Stomach smooth muscle (tissue), 2 donors: ENCODE data around the gene CD276.

Experiments
- H3K27ac ChIP-seq: one replicate; pipeline ENCODE4 v1.7.0; 2013; ENCODE audit warnings: mild to moderate bottlenecking, low read length, inconsistent platforms
- H3K27me3 ChIP-seq, 2 donors: one replicate each; pipeline ENCODE4 v1.7.0; 2013; ENCODE audit warnings: low read length in 2 of 2; ENCODE audit not compliant: insufficient read depth in 2 of 2, control insufficient read depth in 1 of 2
- H3K36me3 ChIP-seq, 2 donors: one replicate each; pipeline ENCODE4 v1.7.0; 2013; ENCODE audit warnings: low read length in 2 of 2; ENCODE audit not compliant: control insufficient read depth in 2 of 2, insufficient read depth in 2 of 2
- H3K4me1 ChIP-seq: one replicate; pipeline ENCODE4 v1.7.0; 2013; ENCODE audit warnings: low read length; ENCODE audit not compliant: control insufficient read depth, insufficient read depth
- H3K4me3 ChIP-seq, 2 donors: one replicate each; pipeline ENCODE4 v1.7.0; 2013; ENCODE audit warnings: low read length in 2 of 2
- H3K9ac ChIP-seq, 2 donors: one replicate each; pipeline ENCODE4 v1.7.0; 2013; ENCODE audit warnings: low read length in 2 of 2, mild to moderate bottlenecking in 1 of 2
- H3K9me3 ChIP-seq, 2 donors: one replicate each; pipeline ENCODE4 v1.7.0; 2013; ENCODE audit warnings: low read length in 2 of 2; ENCODE audit not compliant: control insufficient read depth in 2 of 2
- donor health status: healthy.
- donor health status: Pancreatic carcinoma.

The CD276 gene

DNA sequence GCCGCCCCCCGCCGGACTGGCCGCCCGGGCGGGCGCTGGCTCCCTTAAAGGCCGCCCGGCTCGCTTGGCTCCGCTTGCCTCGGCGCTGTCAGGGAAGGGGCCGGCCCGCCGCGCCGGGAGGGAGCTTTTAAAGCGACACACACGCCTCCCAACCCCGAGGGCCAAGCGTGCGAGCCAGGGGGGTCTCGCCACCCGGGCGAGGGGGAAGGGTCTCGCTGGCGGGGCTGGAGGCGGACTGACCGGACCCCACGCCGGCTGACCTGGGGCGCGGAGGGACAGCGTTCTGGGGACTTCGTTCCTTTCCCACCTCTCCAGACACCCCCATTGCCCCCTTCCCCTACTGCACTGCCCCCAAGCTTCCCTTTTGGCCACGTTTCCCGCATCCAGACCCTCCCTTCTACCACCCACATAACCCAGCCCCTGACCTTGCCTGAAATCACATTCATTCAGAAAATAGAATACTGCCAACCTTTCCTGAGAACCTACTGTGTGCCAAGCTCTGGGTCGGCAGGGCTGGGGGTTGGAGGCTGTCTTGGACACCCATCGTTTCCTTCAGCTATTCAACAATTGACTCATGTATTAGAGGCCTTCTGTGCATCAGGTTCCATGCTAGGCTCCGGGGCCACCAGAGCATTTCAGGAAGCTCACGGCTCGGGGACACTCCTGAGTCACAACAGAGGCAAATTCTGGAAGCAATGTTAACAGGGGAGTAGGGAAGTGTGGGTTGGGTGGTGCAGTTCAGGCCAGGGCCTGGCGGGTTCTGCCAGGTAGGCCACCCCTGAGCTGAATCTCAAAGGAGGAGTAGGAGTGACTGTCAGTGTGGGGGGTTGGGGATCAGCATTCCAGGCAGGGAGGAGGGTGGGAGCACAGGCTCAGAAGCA, 69.3 kb downstream of the CD276 start, which contains the start of gene INSYN1:
TSS of gene INSYN1 (minus strand) at position 102 of the 881 bp plus-strand sequence. CDS start 2,221 bp downstream, outside the sequence.
- Histone ChIP-seq H3K27me3 (peaks cover 2 to 4% of the 10 kb centered on the region in 2 donors), H3K4me1 (peaks cover 21% of the 10 kb centered on the region), H3K36me3 (no peaks in the 10 kb centered on the region), H3K4me3 (peak within 1 kb of the TSS; percentile 58 to 77), H3K9ac (peak within 1 kb of the TSS; percentile 29 to 58), H3K27ac (no peak within 1 kb of the TSS), H3K9me3 (no peaks in the 10 kb centered on the region)

DNA sequence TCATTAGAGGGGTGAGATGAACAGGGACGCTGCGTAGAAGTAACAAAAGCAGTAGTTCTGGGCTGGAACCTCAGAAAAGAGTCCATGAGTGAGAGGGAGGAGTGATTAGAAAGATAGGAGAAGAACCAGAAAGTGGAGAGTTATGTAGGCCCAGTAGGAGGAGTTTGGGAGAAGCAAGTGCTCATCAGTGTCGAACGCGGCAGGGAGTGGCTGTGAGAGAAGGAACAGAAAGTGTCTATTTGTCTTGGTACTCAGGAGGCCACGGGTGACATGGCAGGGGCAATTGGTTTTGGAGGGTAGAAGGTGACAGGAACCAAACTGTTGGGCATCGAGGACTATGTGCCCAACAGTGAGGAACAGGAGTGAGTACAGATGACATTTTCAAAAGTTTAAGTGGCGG, 70.3 kb downstream of the CD276 start:
- Histone ChIP-seq H3K9ac (no peak overlapping the region), H3K9me3 (no peaks in the 10 kb centered on the region), H3K4me3 (no peak overlapping the region), H3K36me3 (no peaks in the 10 kb centered on the region), H3K27ac (no peak overlapping the region), H3K27me3 (peaks cover 2 to 4% of the 10 kb centered on the region in 2 donors), H3K4me1 (peaks cover 21% of the 10 kb centered on the region)

DNA sequence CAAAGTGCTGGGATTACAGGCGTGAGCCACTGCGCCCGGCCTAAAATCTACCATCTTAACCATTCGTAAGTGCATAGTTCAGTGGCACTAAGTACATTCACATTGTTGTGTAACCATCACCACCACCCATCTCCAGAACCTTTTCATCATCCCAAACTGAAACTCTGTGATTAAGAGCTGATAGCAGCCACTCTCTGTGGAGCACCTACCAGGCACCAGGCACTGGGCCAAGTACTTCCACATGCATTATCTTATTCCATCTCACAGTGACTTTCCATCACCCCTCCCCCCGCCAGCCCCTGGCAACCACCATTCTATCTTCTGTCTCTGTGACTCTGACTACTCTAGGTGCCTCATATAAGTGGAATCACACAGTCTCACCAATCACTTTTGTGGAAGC, 71.3 kb downstream of the CD276 start:
- H3K4me3 ChIP-seq, result no peak overlapping the region

DNA sequence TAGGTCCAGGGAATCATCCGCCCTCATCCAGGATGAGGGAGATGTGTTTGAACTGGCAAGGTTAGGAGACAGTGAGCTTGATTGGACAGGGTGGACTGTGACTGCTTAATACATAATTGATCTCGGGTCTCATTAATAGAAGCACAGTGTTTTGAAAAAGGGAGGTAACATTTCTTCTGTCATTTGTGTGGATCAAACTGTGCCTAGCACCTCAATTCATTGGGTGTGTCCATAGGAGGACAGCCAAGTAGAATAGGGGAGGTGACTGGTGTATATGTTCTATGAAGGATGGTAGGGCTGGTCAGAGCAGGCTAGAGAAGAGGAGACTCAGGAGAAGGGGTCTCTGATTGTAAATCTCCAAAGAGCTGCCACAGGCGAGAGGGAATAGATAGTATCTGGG, 71.8 kb downstream of the CD276 start:
- H3K4me1 ChIP-seq, result peaks cover 16% of the 10 kb centered on the region
- H3K9me3 ChIP-seq, result no peaks in the 10 kb centered on the region
- H3K27ac ChIP-seq, result no peak overlapping the region
- H3K4me3 ChIP-seq, result no peak overlapping the region
- no peak overlapping the region for H3K9ac ChIP-seq
- peaks cover 4% of the 10 kb centered on the region in 2 donors for H3K27me3 ChIP-seq
- H3K36me3 ChIP-seq, result no peaks in the 10 kb centered on the region

More for the DNA sequence above, 71.3 kb downstream of the CD276 start:
- Histone ChIP-seq H3K27ac (no peak overlapping the region), H3K4me1 (peaks cover 20% of the 10 kb centered on the region), H3K9ac (no peak overlapping the region), H3K27me3 (peaks cover 2 to 4% of the 10 kb centered on the region in 2 donors), H3K9me3 (no peaks in the 10 kb centered on the region), H3K36me3 (no peaks in the 10 kb centered on the region)

DNA sequence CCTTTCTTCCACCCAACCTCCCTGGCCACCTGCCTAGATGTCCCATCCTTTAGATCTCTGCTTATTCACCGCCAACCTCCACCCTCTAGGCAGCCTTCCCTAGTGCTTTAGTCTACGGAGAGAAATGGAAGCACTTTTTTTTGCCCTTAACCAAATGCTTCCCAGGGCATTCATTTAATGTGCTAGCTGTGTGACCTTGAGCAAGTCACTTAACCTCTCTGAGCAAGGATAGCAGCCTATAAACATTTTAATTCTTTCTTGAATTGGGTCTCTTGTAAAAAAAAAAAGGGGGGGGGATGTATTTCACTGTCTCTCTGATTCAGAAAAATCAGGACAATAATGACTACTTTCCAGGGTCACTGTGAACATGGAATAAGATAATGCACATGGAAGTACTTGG, 72.2 kb downstream of the CD276 start:
- Histone ChIP-seq H3K27ac (no peak overlapping the region), H3K4me3 (no peak overlapping the region), H3K27me3 (peaks cover 2 to 6% of the 10 kb centered on the region in 2 donors), H3K9ac (no peak overlapping the region), H3K36me3 (no peaks in the 10 kb centered on the region), H3K9me3 (no peaks in the 10 kb centered on the region), H3K4me1 (peaks cover 11% of the 10 kb centered on the region)

DNA sequence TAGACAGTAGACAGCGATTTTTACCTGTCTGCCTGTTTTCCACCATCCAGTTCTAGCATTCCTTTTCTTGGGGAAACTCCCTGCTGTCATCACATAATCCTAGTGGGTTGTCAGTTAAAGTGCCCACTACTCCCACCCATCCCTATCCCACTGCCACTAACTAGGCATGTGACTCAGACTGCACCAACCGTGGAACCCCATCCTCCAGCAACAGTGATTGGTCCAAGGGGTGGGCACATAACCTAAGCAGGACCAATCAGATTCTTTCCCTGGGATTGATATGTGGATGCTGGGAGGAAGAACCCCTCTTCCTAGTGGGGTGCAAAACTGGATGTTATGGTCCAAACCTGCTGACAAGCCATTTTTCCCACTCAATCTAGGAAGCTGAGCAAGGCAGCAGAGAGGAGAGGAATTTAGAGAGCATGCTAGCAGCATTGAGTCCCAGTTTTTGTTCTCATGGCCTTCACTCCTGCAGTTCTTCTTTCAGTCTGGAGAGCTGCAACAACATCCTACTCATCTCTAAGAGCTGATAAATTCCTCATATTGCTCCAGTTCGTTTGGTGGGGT, 72.8 kb downstream of the CD276 start:
- Histone ChIP-seq H3K27me3 (peaks cover 0 to 6% of the 10 kb centered on the region in 2 donors), H3K4me3 (no peak overlapping the region), H3K27ac (no peak overlapping the region), H3K9ac (no peak overlapping the region), H3K4me1 (peaks cover 8% of the 10 kb centered on the region), H3K9me3 (no peaks in the 10 kb centered on the region), H3K36me3 (no peaks in the 10 kb centered on the region)

DNA sequence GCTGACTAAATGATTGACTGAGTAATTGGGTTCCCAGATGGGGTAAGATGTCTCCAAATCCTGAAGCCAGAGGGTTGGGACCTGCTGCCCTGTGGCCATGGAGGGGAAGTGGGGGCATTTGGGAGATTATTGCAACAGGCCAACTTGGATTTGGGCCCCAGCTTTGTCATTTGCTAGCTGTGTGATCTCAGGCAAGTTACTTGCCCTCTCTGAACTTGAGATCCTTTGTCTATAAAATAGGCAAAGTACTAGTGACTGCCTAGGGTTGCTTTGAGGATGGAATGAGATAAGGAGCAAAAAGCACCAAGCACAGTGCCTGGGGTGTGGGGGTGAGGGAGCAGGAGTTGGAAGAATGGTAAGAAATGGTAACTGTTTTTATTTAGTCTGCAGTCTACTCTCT, 73.4 kb downstream of the CD276 start:
- Histone ChIP-seq H3K9ac (no peak overlapping the region), H3K9me3 (no peaks in the 10 kb centered on the region)

DNA sequence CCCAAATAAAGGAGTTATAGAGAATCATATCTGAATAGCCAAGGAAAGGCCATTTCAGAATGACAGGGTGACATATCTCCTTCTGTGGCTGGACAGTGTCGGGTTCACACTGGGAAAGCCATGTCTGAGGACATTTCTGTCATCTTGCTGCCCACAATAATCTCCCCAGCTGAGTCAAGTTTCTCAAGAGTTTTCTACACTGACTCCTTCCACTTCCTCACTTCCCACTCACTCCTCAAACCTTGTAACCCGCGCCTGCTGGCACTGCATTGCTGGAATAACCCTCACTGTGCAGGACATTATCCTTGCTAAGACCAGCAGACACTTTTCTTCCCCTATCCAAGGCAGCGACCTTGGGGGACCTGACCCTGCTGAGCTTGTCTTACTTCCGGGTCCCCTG, 74.3 kb downstream of the CD276 start:
- Histone ChIP-seq H3K4me1 (peaks cover 4% of the 10 kb centered on the region), H3K36me3 (no peaks in the 10 kb centered on the region), H3K27me3 (peaks cover 0 to 8% of the 10 kb centered on the region in 2 donors), H3K9ac (no peak overlapping the region), H3K9me3 (no peaks in the 10 kb centered on the region), H3K27ac (no peak overlapping the region), H3K4me3 (no peak overlapping the region)

More for the DNA sequence above, 73.4 kb downstream of the CD276 start:
- H3K4me3 ChIP-seq, result no peak overlapping the region
- H3K27ac ChIP-seq, result no peak overlapping the region
- H3K4me1 ChIP-seq, result peaks cover 8% of the 10 kb centered on the region
- peaks cover 0 to 8% of the 10 kb centered on the region in 2 donors for H3K27me3 ChIP-seq
- H3K36me3 ChIP-seq, result no peaks in the 10 kb centered on the region

DNA sequence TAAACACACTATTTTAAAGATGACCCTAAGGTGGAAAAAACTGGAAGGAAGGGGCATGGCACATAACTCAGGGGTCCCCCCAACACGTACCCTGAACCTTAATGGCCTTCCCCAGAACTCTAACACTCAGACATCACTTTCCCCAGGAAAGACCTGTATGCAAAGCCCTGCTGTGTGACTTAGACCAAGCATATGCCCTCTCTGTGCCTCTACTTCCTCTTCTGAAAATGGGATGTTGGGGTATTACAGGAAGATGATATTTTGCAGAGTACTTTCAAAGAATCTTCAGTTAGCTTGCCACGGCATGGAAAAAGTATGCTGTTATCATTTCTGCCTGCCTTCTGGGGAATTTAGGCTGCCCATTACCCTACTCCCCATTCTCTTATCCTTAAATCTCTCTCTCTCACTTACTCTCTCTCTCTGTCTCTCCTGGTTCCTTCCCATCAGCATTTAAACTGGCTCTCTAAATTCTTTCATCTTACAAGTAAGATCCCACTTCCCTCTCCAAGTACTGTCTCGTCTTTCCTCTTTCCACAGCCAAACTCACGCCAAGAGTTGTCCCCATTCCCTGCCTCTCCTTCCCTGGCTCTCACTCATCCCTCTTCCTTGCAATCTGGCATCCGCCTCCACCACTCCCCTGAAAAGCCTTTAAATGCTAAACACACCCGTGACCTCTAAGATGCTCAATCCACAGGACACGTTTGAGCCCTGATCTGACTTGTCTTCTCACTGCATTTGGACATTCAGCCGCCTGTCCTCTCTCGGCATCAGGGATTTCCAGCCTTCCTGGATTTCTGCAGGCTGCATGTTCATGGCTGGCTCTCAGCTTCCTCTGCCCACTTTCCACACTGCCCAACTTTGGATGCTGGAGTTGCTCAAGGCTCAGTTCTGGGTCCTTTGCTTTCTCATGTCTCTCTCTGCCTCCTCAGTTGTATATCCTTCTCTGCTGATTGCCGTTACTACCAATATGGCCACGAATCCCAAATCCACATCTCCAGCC, 76.4 kb downstream of the CD276 start:
- Histone ChIP-seq H3K9me3 (no peaks in the 10 kb centered on the region), H3K4me1 (peaks cover 6% of the 10 kb centered on the region), H3K9ac (no peak overlapping the region), H3K27me3 (peaks cover 0 to 8% of the 10 kb centered on the region in 2 donors), H3K36me3 (no peaks in the 10 kb centered on the region), H3K4me3 (no peak overlapping the region), H3K27ac (no peak overlapping the region)

DNA sequence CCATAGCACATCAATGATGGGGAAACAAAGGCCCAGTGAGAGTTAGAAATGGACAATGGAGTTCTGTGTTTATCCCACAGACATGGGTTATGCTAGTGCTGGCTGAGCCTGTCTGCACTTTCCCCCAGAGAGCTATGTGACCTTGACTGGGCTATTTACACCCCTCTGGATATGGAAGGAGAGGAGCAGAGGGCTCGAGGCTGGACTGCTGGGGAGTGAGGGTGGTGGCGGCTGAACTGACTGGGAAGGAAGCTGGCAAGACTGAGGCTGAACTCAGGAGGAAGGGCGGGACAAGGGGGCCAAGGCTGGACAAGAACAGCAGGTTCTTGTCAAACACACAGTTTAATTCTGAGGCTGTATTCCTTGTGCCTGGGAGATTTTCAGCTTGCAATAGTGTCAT, 79.7 kb downstream of the CD276 start:
- Histone ChIP-seq H3K9me3 (no peaks in the 10 kb centered on the region), H3K36me3 (no peaks in the 10 kb centered on the region), H3K4me3 (no peak overlapping the region), H3K9ac (no peak overlapping the region), H3K27me3 (peaks cover 0 to 6% of the 10 kb centered on the region in 2 donors), H3K27ac (no peak overlapping the region), H3K4me1 (peaks cover 6% of the 10 kb centered on the region)
